Stimulated activated CD8-positive, alpha-beta memory T cell treated with anti-CD3 and anti-CD28 coated beads, Interleukin-7, amount 100 ng/mL, for 24 hours (primary cell): ENCODE measurements around the gene UBE2B.

Source experiments
- DNase-seq: peaks from one replicate; pipeline ENCODE4 v3.0.0-alpha.2; 2020; ENCODE audit warnings: low read depth

The UBE2B gene

GRCh38 chr5:134437340-134437846 lies 66.0 kb downstream of the UBE2B start:
- DNase-seq: no peak

GRCh38 chr5:134437847-134438581 lies 66.6 kb downstream of the UBE2B start:
- DNase-seq: no peak

GRCh38 chr5:134438721-134439123 lies 67.4 kb downstream of the UBE2B start:
- DNase-seq: no peak

GRCh38 chr5:134439210-134439654 lies 67.9 kb downstream of the UBE2B start:
- DNase-seq: no peak

- DNase-seq: no peak
Observed at GRCh38 chr5:134440201-134440755, 68.9 kb downstream of the UBE2B start.
